Measurements from ENCODE around the gene FERMT1.

The FERMT1 gene

GRCh38 chr20:6028818-6029217 lies 94.0 kb downstream of the FERMT1 start:
- ChIA-PET POLR2A (no interaction called here), CTCF (no interaction called here)
- H3K36me3 ChIP-seq (ENCODE audit: control insufficient read depth in 4 of 4, insufficient read depth in 4 of 4, low read length in 3 of 4): peaks cover 12 to 49% (median 30%) of the 10 kb centered on the region in 4 experiments

DNA sequence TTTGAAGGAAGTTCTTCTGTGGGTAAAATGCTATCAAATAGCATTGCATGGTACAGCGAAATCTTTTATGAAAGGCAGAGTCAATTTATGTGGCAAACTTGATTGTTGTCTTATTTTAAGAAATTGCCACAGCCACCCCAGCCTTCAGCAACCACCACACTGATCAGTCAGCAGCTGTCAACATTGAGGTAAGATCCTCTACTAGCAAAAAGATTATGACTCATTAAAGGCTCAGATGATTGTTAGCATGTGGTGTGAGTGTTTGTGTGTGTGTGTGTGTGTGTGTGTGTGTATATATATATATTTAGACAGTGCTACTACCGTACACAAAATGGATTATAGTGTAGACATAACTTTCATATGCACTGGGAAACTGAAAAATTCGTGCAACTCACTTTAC lies 96.8 kb downstream of the FERMT1 start:
- Histone ChIP-seq H3K27ac (ENCODE audit: insufficient read depth in 1 of 2, low read depth in 1 of 2, low read length in 2 of 2, poor library complexity in 1 of 2, severe bottlenecking in 2 of 2) (no peak overlapping the region), H3K4me3 (ENCODE audit: control insufficient read depth in 1 of 7, extremely low read depth in 1 of 7, insufficient read depth in 4 of 7, low read depth in 2 of 7, low read length in 6 of 7) (no peak overlapping the region), H3K36me3 (ENCODE audit: control insufficient read depth in 4 of 4, insufficient read depth in 4 of 4, low read length in 3 of 4) (peaks cover 17 to 55% (median 41%) of the 10 kb centered on the region in 4 experiments), H3K27me3 (replicated peaks in 2 of 5; ENCODE audit: control insufficient read depth in 4 of 5, insufficient read depth in 5 of 5, low read length in 4 of 5) (no peaks in the 10 kb centered on the region), H3K4me1 (ENCODE audit: control extremely low read depth in 1 of 4, control insufficient read depth in 4 of 4, insufficient read depth in 4 of 4, low read length in 3 of 4) (peaks cover 0 to 9% (median 4%) of the 10 kb centered on the region in 4 experiments), H3K9me3 (ENCODE audit: control extremely low read depth in 1 of 5, control insufficient read depth in 4 of 5, insufficient read depth in 2 of 5, low read depth in 1 of 5, low read length in 4 of 5) (peaks cover 0 to 40% (median 14%) of the 10 kb centered on the region in 5 experiments)
- DNase-seq: peak in 2 of 3 donors; percentile 13 to 43
- POLR2A ChIA-PET: no interaction called here
- CTCF ChIA-PET: interaction anchor here (3.8 kb wide), 1 partner anchor 12 kb away, joined by 17 read pairs; no protein-coding TSS in a partner anchor
- WGBS (ENCODE audit: insufficient coverage): no CpG with 5 or more reads among the region's 3 CpGs

More at GRCh38 chr20:6028818-6029217, 94.0 kb downstream of the FERMT1 start:
- Histone ChIP-seq H3K4me3 (ENCODE audit: control insufficient read depth in 1 of 7, extremely low read depth in 1 of 7, insufficient read depth in 4 of 7, low read depth in 2 of 7, low read length in 6 of 7) (no peak overlapping the region), H3K4me1 (ENCODE audit: control extremely low read depth in 1 of 4, control insufficient read depth in 4 of 4, insufficient read depth in 4 of 4, low read length in 3 of 4) (peaks cover 0 to 16% (median 9%) of the 10 kb centered on the region in 4 experiments), H3K9me3 (ENCODE audit: control extremely low read depth in 1 of 5, control insufficient read depth in 4 of 5, insufficient read depth in 2 of 5, low read depth in 1 of 5, low read length in 4 of 5) (peaks cover 0 to 25% (median 12%) of the 10 kb centered on the region in 5 experiments), H3K27ac (ENCODE audit: insufficient read depth in 1 of 2, low read depth in 1 of 2, low read length in 2 of 2, poor library complexity in 1 of 2, severe bottlenecking in 2 of 2) (no peak overlapping the region), H3K27me3 (replicated peaks in 2 of 5; ENCODE audit: control insufficient read depth in 4 of 5, insufficient read depth in 5 of 5, low read length in 4 of 5) (no peaks in the 10 kb centered on the region)
- DNase-seq: peak in 1 of 3 donors; percentile 9
